KMS-11 (cell line): ENCODE measurements around the gene ZBTB44.
"Not testable (repeated sequence)": the region's sequence is repeated elsewhere in the genome, so short reads cannot be mapped to it uniquely, and the experiment has no call there.

ENCODE experiments used
- H2AFZ ChIP-seq: fragments of 200-600 bp; sonication (generic); 2 replicates; pipeline ENCODE4 v1.6.1; 2016; ENCODE audit warnings: antibody characterized with exemption, mixed run types, low read depth
- H3K27ac ChIP-seq: fragments of 200-600 bp; sonication (generic); 2 replicates; pipeline ENCODE4 v1.6.1; 2016; ENCODE audit warnings: mild to moderate bottlenecking, mixed run types
- H3K27me3 ChIP-seq: fragments of 200-600 bp; sonication (generic); 2 replicates; pipeline ENCODE4 v1.6.1; 2017; ENCODE audit warnings: mild to moderate bottlenecking, low read depth, mixed run types, moderate library complexity; ENCODE audit not compliant: insufficient read depth
- H3K36me3 ChIP-seq: fragments of 200-600 bp; sonication (generic); 2 replicates; pipeline ENCODE4 v1.6.1; 2017; ENCODE audit warnings: mild to moderate bottlenecking, mixed run types; ENCODE audit not compliant: insufficient read depth
- H3K4me1 ChIP-seq: fragments of 200-600 bp; sonication (generic); 2 replicates; pipeline ENCODE4 v1.6.1; 2016; ENCODE audit warnings: mild to moderate bottlenecking, low read depth, mixed run types; ENCODE audit not compliant: poor library complexity, severe bottlenecking
- H3K4me2 ChIP-seq: fragments of 200-600 bp; sonication (generic); 2 replicates; pipeline ENCODE4 v1.7.0; 2016; ENCODE audit warnings: mild to moderate bottlenecking, mixed run types
- H3K4me3 ChIP-seq: fragments of 200-600 bp; sonication (generic); IDR thresholded peaks from 2 replicates; pipeline ENCODE4 v1.6.1; 2017; ENCODE audit warnings: low read depth, low read length, mixed read lengths; ENCODE audit not compliant: insufficient read depth
- H3K79me2 ChIP-seq: fragments of 200-600 bp; sonication (generic); 2 replicates; pipeline ENCODE4 v1.6.1; 2016; ENCODE audit warnings: low read depth, mixed run types; ENCODE audit not compliant: insufficient read depth
- H3K9ac ChIP-seq: fragments of 200-600 bp; sonication (generic); 2 replicates; pipeline ENCODE4 v1.6.1; 2016; ENCODE audit warnings: mild to moderate bottlenecking, mixed run types
- H4K20me1 ChIP-seq: fragments of 200-600 bp; sonication (generic); 2 replicates; pipeline ENCODE4 v1.6.1; 2016; ENCODE audit warnings: mild to moderate bottlenecking, mixed run types; ENCODE audit not compliant: insufficient read depth
- TF ChIP-seq, protein P1 (sequence below): fragments of 200-600 bp; sonication (generic); conservative IDR thresholded peaks from 2 replicates; pipeline ENCODE4 v1.6.1; 2017; ENCODE audit warnings: low read depth, mild to moderate bottlenecking, antibody characterized with exemption, low read length, moderate library complexity, mixed read lengths

ZBTB44 gene

DNA sequence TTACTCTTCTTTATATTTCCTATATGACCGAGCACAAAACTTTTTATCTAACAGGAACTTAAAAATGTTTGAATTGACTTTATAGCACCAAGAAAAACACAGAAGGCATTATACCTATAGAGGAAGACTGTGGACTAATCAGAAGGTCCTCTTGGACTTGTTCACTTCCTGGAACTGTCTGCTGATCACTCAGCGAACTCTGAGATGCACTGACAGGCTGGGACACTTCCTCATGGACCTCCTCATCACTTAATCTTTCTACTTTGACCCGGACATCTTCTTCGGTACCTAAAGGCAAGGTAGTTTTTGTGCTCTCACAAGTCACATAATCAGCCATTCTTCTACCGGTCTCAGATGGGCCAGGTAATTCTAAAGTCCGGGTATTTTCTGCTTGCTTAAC lies 54.0 kb downstream of the ZBTB44 start:
- Histone ChIP-seq H2AFZ (no peak overlapping the region), H3K27ac (no peak overlapping the region), H4K20me1 (no peaks in the 10 kb centered on the region), H3K36me3 (no peaks in the 10 kb centered on the region), H3K27me3 (no peaks in the 10 kb centered on the region), H3K9ac (no peak overlapping the region), H3K4me2 (no peak overlapping the region), H3K4me3 (no peak overlapping the region), H3K79me2 (no peaks in the 10 kb centered on the region), H3K4me1 (peaks cover 16% of the 10 kb centered on the region)
- TF ChIP-seq, protein P1, sequence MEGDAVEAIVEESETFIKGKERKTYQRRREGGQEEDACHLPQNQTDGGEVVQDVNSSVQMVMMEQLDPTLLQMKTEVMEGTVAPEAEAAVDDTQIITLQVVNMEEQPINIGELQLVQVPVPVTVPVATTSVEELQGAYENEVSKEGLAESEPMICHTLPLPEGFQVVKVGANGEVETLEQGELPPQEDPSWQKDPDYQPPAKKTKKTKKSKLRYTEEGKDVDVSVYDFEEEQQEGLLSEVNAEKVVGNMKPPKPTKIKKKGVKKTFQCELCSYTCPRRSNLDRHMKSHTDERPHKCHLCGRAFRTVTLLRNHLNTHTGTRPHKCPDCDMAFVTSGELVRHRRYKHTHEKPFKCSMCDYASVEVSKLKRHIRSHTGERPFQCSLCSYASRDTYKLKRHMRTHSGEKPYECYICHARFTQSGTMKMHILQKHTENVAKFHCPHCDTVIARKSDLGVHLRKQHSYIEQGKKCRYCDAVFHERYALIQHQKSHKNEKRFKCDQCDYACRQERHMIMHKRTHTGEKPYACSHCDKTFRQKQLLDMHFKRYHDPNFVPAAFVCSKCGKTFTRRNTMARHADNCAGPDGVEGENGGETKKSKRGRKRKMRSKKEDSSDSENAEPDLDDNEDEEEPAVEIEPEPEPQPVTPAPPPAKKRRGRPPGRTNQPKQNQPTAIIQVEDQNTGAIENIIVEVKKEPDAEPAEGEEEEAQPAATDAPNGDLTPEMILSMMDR = no peak

DNA sequence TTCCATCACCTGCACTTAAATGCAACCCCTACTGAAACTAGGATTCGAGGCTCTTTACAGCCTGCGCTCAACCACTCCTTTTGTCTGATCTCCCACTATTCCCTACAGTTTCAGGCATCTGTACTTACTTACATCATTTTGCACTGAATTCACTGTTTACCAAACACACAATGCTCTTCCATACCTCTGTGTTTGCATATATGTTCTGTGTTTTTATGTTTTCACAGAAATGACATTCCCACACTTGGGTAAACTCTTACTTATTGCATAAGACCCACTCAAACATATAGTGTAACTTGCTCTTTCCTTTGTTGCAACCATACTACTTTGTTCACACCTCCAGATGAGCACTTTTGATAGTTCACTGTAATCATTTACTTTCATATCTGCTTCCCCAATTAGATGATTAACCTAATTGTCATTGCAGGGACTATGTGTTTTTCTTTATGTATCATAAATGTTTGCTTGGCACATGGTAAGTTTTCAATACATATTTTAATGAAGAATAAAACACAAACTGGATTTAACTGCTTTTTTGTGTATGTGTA lies 54.6 kb downstream of the ZBTB44 start:
- Histone ChIP-seq H3K36me3 (no peaks in the 10 kb centered on the region), H3K27me3 (no peaks in the 10 kb centered on the region)
- TF ChIP-seq, protein P1 = no peak

DNA sequence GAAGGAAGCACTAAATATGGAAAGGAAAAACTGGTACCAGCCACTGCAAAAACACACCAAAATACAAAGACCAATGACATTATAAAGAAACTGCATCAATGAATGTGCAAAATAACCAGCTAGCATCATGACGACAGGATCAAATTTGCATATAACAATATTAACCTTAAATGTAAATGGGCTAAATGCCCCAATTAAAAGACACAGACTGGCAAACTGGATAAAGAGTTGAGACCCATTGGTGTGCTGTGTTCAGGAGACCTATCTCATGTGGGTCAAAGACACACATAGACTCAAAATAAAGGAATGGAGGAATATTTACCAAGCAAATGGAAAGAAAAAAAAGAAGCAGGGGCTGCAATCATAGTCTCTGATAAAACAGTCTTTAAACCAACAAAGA lies 63.0 kb downstream of the ZBTB44 start:
- not testable (repeated sequence) for H3K4me3 ChIP-seq, H3K27ac ChIP-seq, H3K36me3 ChIP-seq, H2AFZ ChIP-seq, H3K4me1 ChIP-seq, H3K9ac ChIP-seq, H4K20me1 ChIP-seq, H3K4me2 ChIP-seq, H3K79me2 ChIP-seq, H3K27me3 ChIP-seq

More for the DNA sequence above, 54.6 kb downstream of the ZBTB44 start:
- Histone ChIP-seq H2AFZ (no peak overlapping the region), H3K9ac (no peak overlapping the region), H3K27ac (no peak overlapping the region), H3K4me1 (peaks cover 10% of the 10 kb centered on the region), H3K4me2 (no peak overlapping the region), H4K20me1 (no peaks in the 10 kb centered on the region), H3K4me3 (no peak overlapping the region), H3K79me2 (no peaks in the 10 kb centered on the region)

DNA sequence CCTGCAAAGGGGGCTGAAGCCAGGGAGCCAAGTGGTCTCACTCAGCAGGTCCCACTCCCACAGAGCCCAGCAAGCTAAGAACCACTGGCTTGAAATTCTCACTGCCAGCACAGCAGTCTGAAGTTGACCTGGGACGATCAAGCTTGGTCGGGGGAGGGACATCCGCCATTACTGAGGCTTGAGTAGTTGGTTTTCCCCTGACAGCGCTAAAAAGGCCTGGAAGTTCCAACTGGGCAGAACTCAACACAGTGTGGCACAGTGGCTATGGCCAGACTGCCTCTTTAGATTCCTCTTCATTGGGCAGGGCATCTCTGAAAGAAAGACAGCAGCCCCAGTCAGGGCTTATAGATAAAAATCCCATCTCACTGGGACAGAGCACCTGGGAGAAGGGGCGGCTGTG lies 64.8 kb downstream of the ZBTB44 start:
- not testable (repeated sequence) for H3K9ac ChIP-seq, H3K27me3 ChIP-seq, H2AFZ ChIP-seq, H3K4me3 ChIP-seq, H3K4me1 ChIP-seq, H3K79me2 ChIP-seq, H4K20me1 ChIP-seq, H3K27ac ChIP-seq, H3K4me2 ChIP-seq, H3K36me3 ChIP-seq

DNA sequence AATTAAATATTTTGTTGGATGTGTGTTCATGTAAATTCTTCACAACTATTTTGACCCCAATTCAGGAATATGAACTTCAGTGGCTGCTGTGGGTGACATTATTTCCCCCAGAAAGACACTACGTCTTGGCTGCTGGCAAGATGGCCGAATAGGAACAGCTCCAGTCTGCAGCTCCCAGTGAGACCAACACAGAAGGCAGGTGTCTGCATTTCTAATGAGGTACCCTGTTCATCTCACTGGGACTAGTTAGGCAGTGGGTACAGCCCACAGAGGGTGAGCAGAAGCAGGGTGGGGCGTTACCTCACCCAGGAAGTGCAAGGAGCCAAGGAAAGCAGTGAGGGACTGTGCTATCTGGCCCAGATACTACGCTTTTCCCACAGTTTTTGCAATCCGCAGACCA lies 65.3 kb downstream of the ZBTB44 start:
- no peak overlapping the region for H3K4me3 ChIP-seq
- H3K36me3 ChIP-seq = no peaks in the 10 kb centered on the region
- no peaks in the 10 kb centered on the region for H3K79me2 ChIP-seq
- no peaks in the 10 kb centered on the region for H4K20me1 ChIP-seq
- H3K4me2 ChIP-seq = no peak overlapping the region
- no peaks in the 10 kb centered on the region for H3K27me3 ChIP-seq
- H3K27ac ChIP-seq = no peak overlapping the region
- TF ChIP-seq, protein P1 = no peak
- no peak overlapping the region for H3K9ac ChIP-seq
- H3K4me1 ChIP-seq = peaks cover 3% of the 10 kb centered on the region
- H2AFZ ChIP-seq = no peak overlapping the region
